ENCODE results near the gene SUZ12. TPM values are rescaled to one million over a fixed set of nuclear protein-coding genes. Genes with fewer than 3 reads are reported as not detected.

The SUZ12 gene
- total and polyA plus RNA-seq, 7 donors: 9.6 to 26.3 (median 21.2) TPM

DNA sequence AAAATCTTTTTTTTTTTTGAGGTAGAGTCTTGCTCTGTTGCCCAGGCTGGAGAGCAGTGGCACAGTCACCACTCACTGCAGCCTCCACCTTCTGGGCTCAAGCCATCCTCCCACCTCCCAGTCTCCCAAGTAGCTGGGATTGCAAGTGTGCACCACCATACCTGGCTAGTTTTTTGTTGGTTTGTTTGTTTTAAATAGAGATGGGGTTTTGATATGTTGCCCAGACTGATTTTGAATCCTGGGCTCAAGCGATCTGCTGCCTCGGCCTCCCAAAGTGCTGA, 72.4 kb downstream of the SUZ12 start:
- WGBS, 2 donors: 98% methylated on average over 2 of the region's 2 CpGs
- intact Hi-C loops (cut with DNase I): loop anchor here (5.0 kb wide), 1 partner anchor 118 kb away; no protein-coding TSS in a partner anchor
- H3K36me3 ChIP-seq: no peaks in the 10 kb centered on the region
- TF ChIP-seq POLR2A (IDR thresholded peaks at IDR 0.05) (no peak), POLR2AphosphoS5 (IDR thresholded peaks at IDR 0.05) (no peak), EP300 (IDR thresholded peaks at IDR 0.05) (no peak)
- TF ChIP-seq, protein P1, sequence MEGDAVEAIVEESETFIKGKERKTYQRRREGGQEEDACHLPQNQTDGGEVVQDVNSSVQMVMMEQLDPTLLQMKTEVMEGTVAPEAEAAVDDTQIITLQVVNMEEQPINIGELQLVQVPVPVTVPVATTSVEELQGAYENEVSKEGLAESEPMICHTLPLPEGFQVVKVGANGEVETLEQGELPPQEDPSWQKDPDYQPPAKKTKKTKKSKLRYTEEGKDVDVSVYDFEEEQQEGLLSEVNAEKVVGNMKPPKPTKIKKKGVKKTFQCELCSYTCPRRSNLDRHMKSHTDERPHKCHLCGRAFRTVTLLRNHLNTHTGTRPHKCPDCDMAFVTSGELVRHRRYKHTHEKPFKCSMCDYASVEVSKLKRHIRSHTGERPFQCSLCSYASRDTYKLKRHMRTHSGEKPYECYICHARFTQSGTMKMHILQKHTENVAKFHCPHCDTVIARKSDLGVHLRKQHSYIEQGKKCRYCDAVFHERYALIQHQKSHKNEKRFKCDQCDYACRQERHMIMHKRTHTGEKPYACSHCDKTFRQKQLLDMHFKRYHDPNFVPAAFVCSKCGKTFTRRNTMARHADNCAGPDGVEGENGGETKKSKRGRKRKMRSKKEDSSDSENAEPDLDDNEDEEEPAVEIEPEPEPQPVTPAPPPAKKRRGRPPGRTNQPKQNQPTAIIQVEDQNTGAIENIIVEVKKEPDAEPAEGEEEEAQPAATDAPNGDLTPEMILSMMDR (IDR thresholded peaks at IDR 0.05): no peak
- H3K4me1 ChIP-seq: peaks cover 0 to 26% (median 25%) of the 10 kb centered on the region in 4 donors
- H3K27me3 ChIP-seq: no peaks in the 10 kb centered on the region
- no peak overlapping the region for H3K27ac ChIP-seq
- DNase-seq: no peak
- no peaks in the 10 kb centered on the region for H3K9me3 ChIP-seq
- peak overlapping the region in 2 of 4 donors; percentile 63 to 92 for H3K4me3 ChIP-seq

DNA sequence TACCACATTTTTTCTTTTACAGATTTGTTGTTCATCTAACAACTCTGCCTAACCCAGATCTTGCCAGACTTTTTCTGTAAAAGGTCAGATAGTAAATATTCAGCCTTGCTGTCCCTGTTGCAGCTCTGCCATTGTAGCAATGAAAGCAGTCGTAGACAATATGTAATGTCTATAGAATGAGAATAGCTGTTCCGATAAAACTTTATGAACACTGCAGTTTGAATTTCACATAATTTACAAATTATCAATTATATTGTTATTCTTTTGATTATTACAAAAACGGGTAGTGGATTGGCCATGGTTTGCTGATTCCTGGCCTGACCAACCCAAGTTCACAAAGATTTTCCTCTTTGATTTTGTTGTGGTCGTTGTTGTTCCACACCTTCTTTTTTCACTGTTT, 73.3 kb downstream of the SUZ12 start:
- H3K9me3 ChIP-seq: no peaks in the 10 kb centered on the region
- no peak for DNase-seq
- no peak overlapping the region for H3K27ac ChIP-seq
- WGBS, 2 donors: 78 to 81% methylated on average over 4 of the region's 4 CpGs
- intact Hi-C loops (cut with DNase I): no loop called here
- H3K27me3 ChIP-seq: no peaks in the 10 kb centered on the region
- TF ChIP-seq EP300 (IDR thresholded peaks at IDR 0.05) (no peak), POLR2AphosphoS5 (IDR thresholded peaks at IDR 0.05) (no peak), POLR2A (IDR thresholded peaks at IDR 0.05) (no peak)
- TF ChIP-seq, protein P1 (IDR thresholded peaks at IDR 0.05): no peak
- no peak overlapping the region for H3K4me3 ChIP-seq
- H3K4me1 ChIP-seq: peaks cover 0 to 26% (median 25%) of the 10 kb centered on the region in 4 donors
- H3K36me3 ChIP-seq: no peaks in the 10 kb centered on the region

DNA sequence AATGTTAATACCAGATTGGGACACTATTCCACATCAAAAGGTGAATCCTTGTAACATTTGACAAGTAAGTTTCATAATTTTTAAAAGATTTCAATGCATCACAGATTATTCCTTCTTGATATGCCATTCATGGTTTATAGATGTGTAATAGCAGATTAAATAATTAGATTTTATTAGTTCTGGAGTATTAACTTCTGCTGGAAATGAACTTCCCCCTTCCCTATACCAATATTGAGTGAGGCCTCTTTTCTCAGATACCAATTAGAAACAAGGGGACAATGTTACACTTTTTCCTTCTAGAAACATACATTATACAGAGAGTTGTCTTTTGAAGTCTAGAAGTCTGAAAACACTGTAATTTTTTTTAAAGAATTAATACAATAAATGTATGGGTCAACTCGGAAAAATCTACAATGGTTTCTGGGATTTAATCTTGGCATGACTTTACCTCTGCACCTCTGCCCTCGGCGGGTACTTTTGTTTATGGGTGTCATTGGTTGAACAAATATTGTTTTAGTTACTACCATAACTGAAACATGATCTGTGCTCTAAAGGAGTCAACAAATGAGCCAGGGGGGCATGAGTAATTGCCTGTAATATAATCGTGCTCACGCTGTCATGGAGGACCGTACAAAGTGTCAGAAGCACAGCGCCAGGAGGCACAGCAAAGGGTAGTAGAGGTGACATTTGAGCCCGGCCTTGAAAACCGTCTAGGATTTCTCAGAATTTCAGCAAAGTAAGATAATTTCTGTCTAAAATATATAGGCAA, 78.6 kb downstream of the SUZ12 start:
- WGBS, 2 donors: 18 to 66% methylated on average over 9 of the region's 9 CpGs
- intact Hi-C loops (cut with DNase I): no loop called here
- H3K4me3 ChIP-seq: no peak overlapping the region
- H3K4me1 ChIP-seq: peaks cover 0 to 4% (median 0%) of the 10 kb centered on the region in 4 donors
- H3K9me3 ChIP-seq: no peaks in the 10 kb centered on the region
- H3K27me3 ChIP-seq: no peaks in the 10 kb centered on the region
- no peak overlapping the region for H3K27ac ChIP-seq
- DNase-seq: no peak
- TF ChIP-seq EP300 (IDR thresholded peaks at IDR 0.05) (no peak), POLR2AphosphoS5 (IDR thresholded peaks at IDR 0.05) (no peak), POLR2A (IDR thresholded peaks at IDR 0.05) (no peak)
- TF ChIP-seq, protein P1 (IDR thresholded peaks at IDR 0.05): no peak
- peaks cover 0 to 10% (median 2%) of the 10 kb centered on the region in 4 donors for H3K36me3 ChIP-seq

DNA sequence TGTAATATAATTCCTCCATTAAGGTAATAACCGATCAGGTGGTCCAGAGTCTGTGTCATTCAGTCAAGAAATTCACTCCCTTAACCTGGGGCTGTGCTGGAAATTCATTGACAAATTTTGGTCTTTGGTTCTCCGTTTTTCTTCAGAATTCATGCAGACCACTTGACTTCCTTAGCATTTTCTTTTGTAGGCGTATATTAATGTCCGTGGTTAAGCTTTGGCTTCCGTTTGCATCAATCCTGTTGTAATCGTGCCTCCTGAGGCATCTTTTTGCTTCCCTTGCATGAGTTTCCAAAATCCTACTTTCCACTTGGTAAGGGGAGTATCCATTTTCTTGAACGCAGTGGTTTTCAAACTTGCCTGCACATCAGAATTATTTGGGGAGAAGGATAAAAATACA, 79.4 kb downstream of the SUZ12 start:
- intact Hi-C loops (cut with DNase I): no loop called here
- 67 to 89% methylated on average over 7 of the region's 7 CpGs for WGBS, 2 donors
- H3K27me3 ChIP-seq: no peaks in the 10 kb centered on the region

More for the DNA sequence above, 79.4 kb downstream of the SUZ12 start:
- Histone ChIP-seq H3K4me1 (peaks cover 0 to 6% (median 4%) of the 10 kb centered on the region in 4 donors), H3K4me3 (no peak overlapping the region), H3K9me3 (no peaks in the 10 kb centered on the region), H3K36me3 (peaks cover 0 to 10% (median 2%) of the 10 kb centered on the region in 4 donors), H3K27ac (no peak overlapping the region)
- no peak for DNase-seq
- TF ChIP-seq POLR2AphosphoS5 (IDR thresholded peaks at IDR 0.05) (no peak), POLR2A (IDR thresholded peaks at IDR 0.05) (no peak), EP300 (IDR thresholded peaks at IDR 0.05) (no peak)
- TF ChIP-seq, protein P1 (IDR thresholded peaks at IDR 0.05): no peak
